NCI-H2029 treated with DMSO at 0.1 percent for 48 hours (cell line): ENCODE measurements around the gene CD74.

Source experiments
- DNase-seq: peaks from one replicate; lab custom pipeline; 2025; lab: John Stamatoyannopoulos, UW

The CD74 gene

DNA sequence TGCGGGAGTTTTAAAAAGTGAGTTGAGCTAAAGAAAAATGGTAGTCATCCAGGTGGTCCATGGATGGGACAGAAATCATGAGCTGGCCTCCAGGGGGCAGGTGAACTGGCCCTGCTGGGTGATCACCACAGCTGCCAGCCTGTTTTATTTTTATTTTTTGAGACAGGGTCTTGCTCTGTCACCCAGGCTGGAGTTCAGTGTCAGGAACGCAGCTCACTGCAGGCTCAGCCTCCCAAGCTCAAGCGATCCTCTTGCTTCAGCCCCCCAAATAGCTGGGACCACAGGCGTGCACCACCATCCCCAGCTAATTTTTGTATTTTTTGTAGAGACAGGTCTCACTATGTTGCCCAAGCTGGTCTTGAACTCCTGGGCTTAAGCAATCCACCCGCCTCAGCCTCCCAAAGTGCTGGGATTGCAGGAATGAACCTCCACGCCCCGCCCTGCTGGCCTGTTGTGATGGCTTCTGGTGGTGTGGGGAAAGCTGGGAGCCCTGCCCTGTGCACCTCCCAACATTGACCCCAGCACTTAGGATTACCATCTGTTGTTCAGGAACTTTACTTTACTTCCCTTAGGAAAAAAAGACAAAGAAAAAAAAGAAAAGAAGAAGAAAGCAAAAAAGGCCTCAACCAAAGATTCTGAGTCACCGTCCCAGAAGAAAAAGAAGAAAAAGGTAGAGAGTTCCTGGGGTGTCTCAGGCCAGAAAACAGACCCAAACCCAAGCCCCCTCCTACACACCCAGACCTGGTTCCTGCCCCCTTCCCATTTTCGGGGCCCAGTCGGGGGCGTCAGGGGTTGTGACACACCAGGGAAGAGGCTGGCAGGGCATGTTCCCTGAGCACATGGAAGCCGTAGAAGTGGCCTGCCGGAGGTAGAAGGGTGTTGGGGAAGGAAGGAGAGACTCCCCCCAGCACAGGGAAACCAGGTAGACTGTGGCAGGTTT lies 14.7 kb downstream of the CD74 start:
- DNase-seq: no peak

DNA sequence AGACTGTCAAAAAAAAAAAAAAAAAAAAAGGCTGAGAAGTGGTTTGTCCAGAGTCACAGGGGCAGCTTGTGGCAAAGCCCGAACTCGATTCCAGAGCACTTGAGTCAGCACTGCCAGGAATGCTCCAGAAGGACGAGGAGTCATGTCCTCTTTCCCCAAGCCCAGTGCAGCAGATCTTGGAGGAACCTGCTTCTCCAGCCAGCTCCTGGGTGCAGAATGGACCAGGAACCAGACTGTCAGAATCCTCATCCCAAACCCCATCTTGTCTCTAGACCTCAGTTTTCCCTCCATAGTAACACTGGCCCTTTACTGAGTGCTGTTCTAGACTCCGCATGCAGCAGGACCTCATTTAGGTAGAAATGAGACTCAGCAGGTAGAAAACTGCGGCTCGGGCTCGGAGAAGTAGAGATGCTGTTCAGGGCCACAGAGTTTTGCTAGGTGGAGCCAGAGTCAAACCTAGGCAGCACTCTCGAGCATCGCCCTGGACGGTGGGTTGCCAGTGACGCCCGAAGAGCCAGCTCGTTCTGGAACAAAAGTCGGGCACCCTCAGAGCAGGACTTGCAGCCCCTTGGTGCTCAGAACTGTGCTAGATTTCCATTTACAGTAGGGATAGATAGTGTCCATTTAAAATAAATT lies 15.4 kb downstream of the CD74 start:
- DNase-seq: no peak

DNA sequence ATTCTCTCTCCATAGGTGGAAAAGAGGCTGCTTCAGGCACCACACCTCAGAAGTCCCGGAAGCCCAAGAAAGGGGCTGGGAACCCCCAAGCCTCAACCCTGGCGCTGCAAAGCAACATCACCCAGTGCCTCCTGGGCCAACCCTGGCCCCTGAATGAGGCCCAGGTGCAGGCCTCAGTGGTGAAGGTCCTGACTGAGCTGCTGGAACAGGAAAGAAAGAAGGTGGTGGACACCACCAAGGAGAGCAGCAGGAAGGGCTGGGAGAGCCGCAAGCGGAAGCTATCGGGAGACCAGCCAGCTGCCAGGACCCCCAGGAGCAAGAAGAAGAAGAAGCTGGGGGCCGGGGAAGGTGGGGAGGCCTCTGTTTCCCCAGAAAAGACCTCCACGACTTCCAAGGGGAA lies 16.4 kb downstream of the CD74 start:
- no peak for DNase-seq

DNA sequence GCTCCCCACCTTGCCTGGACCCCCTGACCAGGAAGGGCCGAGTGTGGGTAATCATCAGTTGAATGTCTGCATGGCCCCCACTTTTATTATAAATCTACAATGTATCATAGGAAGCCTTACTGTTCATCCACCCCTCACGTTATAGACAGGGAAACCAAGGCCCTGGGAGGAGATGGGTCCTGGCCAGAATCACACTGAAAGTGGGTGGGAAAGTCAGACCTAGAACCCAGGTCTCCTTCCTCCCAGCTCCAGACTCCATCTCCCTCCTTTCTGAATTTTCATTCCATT lies 17.1 kb downstream of the CD74 start:
- DNase-seq: no peak

DNA sequence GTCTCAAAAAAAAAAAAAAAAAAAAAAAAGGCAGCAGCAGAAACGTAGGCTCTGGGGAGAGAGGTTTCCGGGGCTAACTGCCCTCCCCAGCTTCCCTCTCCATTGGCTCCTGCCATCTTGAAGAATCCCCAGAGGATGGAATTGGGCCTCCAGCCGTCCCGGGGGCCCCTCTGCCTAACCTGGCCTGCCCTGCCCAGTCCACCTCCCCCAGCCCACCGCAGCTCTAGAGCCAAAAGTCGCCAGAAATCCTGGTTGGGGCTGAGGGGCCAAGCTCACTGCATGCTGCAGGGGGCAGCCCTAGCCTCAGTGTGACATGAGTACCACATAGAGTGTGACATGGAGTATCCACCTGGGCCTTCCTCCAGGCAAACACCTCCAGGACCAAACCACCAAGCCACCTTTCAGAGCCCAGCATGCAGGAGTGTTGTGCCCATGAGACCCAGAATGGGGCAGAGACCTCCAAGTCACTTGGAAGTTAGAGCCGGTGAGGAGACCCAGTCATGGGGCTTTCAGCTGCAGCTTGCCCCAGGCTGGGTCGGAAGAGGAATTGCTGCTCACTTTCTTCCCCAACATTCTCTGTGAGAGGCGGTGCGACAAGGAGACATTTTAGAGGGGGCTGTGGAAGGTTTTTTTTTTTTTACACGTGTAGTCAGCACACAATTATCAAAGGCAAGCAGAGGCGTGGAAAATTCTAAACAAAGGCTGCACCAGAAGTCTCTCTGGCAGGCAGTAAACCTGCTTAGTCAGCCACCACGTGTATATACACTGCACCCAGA lies 17.6 kb downstream of the CD74 start:
- DNase-seq: no peak

DNA sequence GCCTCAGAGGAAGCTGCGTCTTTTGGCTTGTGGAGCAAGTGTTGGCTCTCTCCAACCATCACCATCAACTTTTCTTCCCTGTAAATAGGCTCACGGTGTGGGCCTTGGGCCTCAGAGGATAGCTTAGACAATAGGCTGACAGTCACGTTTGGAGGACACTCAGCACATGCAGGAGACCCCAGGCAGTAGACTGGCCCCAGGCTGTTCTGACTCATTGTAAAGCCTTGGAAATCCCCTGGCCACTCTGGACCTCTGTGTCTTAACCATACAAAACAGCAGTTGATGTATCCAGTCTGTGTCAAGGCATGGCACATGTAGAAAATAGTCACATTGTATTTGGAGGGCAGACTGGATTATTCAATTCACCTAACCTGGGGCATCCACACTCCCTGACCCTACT lies 18.6 kb downstream of the CD74 start:
- no peak for DNase-seq

DNA sequence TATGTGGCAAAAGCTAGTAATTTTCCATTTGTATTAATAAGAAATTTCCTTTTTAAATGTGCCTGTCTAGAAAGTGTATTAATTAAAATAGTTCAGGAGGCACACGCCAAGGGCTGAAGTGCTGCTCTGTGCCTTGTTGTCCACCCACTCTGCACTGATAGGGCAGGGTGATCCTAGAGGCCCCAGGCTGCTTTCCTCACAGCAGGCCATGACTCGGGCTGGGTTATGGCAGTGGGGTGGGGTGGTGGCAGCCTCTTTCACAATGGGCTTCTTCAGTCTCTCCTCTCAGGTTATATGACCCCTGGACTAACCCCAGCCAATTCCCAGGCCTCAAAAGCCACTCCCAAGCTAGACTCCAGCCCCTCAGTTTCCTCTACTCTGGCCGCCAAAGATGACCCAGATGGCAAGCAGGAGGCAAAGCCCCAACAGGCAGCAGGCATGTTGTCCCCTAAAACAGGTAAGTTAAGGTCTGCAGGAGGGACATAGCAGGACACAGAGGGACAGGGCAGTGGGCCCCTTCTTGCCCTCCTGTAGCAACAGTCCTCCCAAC lies 19.5 kb downstream of the CD74 start:
- DNase-seq: no peak

DNA sequence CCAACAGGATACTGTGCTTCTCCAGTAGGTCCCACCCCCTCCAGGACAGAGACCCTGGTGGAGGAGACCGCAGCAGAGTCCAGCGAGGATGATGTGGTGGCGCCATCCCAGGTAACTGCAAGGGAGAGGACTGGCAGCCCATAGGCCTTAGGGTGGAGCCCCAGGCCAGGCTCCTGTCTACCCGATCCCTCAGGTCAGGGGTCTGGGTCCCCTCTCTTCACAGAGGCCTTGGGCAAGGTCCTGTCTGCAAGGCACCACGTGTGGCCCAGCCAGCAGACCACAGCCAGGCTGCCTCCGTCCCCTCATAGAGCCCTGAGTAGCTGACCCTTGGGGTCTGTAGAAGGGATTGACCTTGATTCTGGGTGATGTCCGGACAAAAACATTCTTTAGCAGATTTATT lies 20.0 kb downstream of the CD74 start:
- DNase-seq: no peak

DNA sequence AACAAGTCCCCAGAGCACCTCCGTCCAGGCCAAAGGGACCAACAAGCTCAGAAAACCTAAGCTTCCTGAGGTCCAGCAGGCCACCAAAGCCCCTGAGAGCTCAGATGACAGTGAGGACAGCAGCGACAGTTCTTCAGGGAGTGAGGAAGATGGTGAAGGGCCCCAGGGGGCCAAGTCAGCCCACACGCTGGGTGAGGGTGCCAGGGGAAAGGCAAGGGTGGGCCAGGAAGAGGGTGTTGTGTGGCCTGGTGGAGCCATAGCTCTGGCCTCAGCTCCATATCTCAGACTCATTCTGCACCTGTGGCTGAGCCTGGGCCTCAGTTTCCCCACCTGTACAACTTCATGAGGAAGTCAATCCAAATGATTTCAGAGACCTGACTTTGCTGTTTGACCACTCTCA lies 20.7 kb downstream of the CD74 start:
- no peak for DNase-seq

DNA sequence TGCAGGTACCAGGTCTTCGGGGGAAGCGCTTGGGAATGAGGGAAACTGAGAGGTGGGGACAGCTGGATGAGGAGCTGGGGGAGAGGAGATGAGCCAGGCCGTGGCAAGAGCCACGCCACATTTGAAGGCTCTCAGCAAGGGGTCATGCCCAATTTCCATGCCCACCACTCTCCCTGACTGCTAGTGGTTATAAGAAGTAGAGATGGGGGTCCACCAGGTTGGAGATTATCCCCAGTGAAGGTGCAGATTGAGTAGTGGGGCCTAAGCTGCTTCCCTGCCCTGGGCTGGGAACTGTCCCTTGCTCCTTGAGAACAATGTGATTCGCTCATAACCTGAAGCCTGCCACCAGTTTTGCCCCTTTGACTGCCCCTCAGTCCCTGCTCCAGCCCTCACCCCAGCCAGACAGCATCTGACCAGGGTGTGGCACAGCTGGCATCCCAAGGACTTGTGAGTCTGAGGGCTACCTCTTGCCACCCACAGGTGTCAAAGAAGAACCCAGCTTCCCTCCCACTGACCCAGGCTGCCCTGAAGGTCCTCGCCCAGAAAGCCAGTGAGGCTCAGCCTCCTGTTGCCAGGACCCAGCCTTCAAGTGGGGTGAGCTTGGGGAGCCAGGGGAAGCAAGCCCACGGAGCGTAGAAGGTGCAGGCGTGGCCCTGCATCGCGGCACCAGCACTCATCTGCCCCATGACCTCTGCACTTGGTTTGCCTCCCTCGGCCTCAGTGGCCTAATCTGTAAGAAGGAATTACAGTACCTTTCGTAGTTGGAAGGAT lies 21.5 kb downstream of the CD74 start:
- DNase-seq: no peak

DNA sequence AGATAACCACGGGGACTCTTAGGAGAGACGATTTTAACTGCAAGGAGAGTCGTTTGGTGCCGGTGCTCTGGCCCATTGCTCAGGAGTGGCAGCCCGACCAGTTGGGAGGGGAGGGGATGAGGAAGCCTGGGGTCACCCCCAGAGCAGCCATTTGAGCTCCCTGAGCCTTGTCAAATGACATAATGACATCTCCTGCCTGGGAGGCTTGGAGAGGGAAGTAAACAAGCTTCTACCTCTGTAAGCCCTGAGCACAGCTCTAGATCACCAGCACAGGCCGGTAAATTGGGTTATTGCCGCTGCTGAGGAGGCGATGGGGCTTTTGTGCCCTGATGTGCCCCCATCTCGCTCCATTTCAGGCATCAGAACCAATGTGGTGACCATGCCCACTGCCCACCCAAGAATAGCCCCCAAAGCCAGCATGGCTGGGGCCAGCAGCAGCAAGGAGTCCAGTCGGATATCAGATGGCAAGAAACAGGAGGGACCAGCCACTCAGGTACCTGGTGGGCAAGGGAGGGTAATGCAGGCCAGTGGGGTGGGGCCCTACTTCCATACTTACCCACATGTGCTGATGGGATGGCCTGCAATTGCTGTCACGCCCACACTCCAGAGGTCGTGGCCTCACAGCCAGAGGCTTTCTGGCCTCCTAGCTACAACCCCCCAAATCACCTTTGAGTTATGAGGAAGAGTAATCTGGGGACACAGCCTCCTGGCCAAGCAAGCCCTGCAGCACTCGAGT lies 23.0 kb downstream of the CD74 start:
- DNase-seq: no peak

DNA sequence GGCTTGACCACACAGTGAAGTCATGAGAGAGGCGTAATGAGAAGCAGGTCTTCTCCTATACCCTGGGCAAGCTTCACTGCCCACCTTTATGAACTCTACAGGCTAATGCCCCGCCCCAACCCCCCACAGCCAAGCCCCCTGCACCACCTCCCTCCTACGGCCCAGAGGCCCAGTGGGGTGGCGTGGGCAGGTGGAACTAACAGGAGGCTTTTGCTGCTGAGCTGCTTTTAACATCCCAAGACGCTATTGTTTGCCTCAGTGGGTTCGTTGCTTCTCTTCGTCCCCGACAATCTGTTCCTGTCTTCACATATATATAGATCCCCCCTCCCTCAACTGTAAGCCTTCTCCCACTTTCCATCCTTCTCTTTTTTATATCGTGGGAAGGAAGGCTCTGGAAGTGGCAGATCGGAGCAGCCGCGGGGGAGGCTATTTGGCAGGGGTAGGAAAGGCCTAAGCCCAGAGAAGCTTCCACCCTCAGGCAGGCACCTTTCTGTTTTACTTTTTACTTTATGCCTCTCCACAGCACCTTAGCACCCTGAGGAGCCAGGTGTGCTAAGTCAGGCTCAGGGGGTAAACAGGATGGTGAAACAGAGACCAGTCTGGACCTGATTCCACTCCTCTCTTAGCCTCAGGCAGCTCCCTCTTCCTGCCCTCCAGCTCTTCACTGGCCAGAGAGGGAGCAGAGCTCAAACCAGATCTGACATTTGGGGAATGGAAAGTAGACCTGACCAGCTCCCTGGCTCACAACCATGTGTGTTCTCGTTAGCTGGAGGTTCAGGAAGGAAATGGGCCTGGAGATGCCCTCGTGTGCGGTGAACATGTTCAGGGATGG lies 26.5 kb downstream of the CD74 start:
- DNase-seq: no peak

DNA sequence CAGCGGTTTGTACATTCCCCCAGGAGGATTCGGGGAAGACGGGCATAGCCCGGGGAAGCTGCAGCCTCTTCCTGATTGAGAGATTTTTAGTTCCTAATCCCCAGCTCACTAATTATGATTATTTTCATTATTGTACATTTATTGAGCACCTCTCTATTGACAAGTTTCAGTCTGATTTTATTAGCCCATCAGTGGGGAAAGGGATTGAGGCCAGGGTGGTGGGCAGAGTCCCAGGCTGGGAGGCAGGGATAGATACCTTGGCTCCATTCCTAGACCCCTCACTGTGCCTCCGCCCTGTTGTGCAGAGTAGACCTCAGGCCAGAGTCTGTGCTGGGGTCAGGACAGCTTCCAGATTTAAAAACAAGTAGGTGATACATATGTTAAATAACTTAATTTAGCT lies 28.0 kb downstream of the CD74 start:
- no peak for DNase-seq

DNA sequence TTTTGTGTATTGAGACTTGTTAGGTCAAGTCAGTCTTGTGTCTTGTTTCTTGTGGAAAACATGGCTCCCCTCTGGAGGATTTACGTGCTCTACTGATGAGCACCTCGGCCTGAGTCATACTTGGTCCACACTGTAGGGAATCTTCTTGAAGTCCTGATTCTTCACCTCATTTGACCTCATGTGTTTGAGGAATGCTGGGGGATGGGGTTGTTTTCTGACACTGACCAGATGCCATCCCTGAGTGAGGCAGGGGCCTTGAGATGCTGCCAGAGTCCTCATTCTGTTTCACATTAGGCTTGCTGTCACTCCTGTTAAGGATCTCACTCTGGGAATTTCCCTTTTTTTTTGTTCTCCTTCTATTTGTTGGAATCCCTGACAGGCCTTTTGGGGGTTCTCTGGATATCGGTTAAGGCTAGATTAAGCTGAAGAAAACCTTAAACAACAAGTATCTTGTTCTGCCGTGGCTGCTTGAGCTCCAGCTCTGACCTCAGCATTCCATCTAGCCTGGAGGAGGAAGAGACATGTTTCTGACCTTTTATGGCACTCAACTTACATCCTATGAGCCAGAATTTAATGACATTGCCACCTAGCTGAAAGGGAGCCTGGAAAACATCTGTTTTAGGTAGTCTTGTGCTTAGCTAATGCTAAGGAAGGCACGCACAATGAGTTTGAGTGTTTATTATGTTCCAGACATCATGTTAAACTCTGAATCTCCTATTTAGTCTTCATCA lies 34.6 kb downstream of the CD74 start:
- DNase-seq: no peak

DNA sequence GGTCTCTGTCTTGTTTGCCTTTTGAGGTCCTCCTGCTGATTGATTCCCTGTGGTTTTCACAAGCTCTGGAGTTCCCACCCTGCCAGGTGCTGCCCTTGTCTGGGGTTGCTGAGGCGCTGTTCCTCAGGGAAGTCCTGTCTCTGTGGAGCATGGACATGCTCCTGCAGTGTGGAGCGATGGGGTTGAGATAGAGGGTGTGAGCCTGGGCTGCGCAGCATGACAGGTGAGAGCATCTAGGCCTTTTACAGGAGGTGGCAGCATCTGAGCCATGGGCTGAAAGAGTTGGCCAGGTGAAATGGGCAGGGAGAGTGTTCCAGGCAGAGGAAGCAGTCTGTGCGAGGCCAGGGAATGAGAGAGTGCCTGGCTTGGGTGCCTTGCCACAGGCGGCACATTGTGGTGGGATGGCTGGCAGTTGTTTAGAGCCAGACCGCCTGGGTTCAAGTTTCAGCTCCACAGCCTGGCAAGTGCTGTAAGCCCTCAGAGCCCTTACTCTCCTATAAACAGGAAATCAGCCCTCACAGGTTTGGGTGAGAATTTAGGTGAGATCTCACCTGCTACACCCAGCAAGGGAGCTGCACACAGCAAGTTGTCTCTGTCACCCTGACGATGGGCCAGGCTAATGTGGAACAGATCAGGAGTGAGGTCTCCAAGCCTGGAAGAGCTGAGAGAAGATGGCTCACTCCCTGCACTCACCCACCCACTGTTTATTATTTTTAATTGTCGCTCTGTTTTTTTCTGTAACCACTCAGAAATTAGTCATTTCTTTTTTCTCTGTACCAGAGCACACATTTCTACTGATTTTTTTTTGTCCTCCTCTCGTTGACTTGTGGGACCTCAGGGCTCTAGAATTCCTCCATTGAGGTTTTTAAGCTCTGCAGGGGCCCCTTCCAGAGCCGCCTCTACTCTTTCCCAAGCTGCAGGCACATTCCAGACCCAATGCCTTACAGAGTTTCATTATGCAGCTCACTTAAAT lies 35.6 kb downstream of the CD74 start:
- DNase-seq: no peak

DNA sequence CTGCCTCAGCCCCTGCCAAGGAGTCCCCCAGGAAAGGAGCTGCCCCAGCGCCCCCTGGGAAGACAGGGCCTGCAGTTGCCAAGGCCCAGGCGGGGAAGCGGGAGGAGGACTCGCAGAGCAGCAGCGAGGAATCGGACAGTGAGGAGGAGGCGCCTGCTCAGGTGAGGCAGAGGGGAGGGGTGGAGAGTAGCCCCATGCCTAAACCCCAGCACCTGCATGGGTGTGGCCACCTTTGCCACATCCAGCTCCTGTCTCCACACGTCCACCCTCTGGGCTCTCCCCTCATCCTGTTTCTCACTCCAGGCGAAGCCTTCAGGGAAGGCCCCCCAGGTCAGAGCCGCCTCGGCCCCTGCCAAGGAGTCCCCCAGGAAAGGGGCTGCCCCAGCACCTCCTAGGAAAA lies 38.1 kb downstream of the CD74 start:
- no peak for DNase-seq

DNA sequence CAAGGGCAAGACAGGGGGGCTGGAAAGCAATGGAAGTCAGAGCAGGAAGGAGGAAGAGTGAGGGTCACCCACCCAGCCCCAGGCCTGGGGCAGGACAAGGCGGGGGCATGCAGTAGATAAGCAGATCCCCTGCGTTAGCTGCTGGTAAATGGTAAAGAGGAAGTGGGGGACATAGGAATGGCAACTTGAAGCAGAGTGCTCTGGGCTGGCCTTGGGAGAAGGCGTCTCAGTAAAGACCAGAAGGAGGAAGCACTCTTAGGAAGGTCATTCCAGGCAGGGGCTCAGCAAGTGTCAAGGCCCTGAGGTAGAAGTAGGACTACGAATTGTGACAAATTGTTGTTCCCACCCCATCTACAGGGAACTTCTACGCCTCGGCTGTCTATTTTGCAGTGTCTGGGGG lies 40.1 kb downstream of the CD74 start:
- no peak for DNase-seq

DNA sequence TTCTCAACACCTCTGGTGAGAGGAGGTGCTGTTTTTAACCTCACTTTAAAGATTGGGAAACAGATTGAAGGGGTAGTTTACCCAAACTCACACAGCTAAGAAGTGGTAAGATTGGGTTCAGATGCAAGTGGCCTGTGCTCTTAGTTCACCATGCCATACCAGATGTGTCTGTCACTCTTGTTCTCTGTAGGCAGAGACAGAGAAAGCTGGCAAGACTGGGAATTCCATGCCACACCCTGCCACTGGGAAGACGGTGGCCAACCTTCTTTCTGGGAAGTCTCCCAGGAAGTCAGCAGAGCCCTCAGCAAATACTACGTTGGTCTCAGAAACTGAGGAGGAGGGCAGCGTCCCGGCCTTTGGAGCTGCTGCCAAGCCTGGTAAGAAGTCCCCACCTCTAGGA lies 44.2 kb downstream of the CD74 start:
- DNase-seq: no peak

DNA sequence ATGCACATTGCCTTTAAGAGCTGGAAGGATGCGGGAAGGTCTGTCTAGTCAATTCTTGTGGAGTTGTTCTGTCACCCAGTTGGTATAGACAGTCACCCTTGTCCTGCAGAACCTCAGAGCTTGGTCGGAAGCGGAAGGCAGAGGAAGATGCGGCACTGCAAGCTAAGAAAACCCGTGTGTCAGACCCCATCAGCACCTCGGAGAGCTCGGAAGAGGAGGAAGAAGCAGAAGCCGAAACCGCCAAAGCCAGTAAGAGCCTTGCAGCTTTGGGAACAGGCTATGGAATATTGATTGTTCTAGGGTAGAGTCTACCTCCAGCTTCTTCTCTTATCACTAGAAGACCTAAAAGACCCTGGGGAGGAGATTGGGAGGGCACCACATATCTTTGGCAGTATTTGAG lies 48.7 kb downstream of the CD74 start:
- DNase-seq: no peak
